Suppressor macrophage treated with lipopolysaccharide for 4 hours (primary cell): ENCODE results near the gene PZP.

Source experiments
- DNase-seq: peaks from one replicate; pipeline ENCODE4 v3.0.0-alpha.2; 2020

PZP gene

DNA sequence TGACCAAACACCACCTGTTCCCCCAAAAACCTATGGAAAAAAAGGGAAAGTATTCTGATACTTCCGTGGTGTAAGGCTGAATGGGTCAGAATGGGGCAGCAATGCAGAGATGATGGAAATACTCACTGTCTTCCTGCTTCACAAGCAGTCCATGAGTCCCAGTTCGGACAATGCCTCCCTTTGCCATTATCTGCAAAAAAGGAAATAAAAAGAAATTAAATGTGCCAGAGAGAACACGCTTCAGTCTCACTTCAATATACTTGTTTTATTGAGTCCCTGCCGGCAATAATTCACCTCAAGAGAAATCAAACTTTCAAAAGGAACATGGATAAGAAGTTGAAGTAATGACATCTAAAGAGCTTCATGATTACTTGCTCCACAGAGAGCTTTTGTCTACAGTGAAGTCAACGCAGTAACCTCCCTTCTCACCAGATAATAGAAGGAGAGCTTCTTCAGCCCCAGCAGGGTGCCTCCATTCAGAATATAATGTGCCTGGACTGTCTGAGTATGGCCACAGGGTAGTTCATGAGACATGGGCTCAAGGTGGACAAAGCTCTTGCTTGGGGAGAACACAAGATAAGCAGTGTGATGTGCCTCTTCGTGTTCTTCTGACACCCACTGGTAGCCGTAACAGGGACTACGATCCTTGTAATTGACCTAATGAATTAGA, 107.0 kb downstream of the PZP start:
- DNase-seq: no peak

DNA sequence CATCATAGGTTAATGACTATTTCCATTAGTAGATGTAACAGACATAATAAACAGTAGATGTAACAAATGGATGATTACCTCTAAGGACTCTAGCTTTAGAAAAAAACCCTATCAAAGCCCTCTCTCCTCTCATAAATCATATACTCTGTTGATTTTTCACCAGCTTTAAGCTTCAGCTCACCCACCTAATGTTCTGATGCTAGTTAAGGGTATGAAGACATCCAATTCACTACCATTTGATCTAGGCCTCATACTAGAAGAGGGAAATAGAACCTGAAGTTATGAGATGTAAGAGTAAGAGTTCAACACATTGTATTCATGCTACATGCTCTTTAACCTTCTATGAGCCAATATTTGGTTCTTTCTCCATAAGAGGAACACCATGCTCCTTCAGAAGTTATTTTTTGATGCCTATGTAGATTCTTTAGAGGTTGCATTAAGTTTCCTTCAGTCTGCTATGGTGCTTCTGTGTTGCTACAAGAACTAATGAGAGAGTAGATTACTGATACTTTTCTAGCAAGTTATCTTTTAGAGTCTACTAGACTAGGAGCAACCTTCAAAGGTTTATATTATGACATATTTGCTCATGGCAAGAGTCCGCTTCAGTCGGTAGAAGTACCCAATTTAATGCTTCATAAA, 108.5 kb downstream of the PZP start:
- DNase-seq: no peak
